GM12878 (cell line): ENCODE data around the gene HORMAD1. TPM values are rescaled to one million over a fixed set of nuclear protein-coding genes. Genes with fewer than 3 reads are reported as not detected.

Source experiments
- ATAC-seq: fragments of 200-7000 bp; cut with Tn5 transposase; 3 replicates; pipeline ENCODE4 v1.9.1; 2020; ENCODE audit warnings: mild to moderate bottlenecking, moderate library complexity
- BruUV-seq: library from RNA; stranded (reverse); fragments of 400-500 nt; replicated peaks from 2 replicates; lab custom pipeline; 2021; lab: Mats Ljungman, UMichigan
- CTCF ChIA-PET: fragments of 300-600 bp; sonication (Branson Sonifier 250); formaldehyde crosslinking; extraction: SDS; loops from one replicate; lab custom pipeline; 2021; ENCODE audit warnings: inconsistent platforms; lab: Yijun Ruan, JAX
- POLR2A ChIA-PET: fragments of 350-600 bp; formaldehyde crosslinking; extraction: SDS; loops from one replicate; lab custom pipeline; 2021; ENCODE audit warnings: inconsistent platforms; lab: Charles Lee
- RAD21 ChIA-PET: fragments of 300-600 bp; sonication (Branson Sonifier 250); formaldehyde crosslinking; loops from one replicate; lab custom pipeline; 2023; ENCODE audit warnings: antibody characterized with exemption; ENCODE audit not compliant: unreplicated experiment; lab: Charles Lee
- SMC1A ChIA-PET: fragments of 300-600 bp; sonication (Branson Sonifier 250); formaldehyde crosslinking; loops from one replicate; lab custom pipeline; 2023; ENCODE audit not compliant: unreplicated experiment, uncharacterized antibody; lab: Charles Lee
- DNase-seq: peaks from one replicate; pipeline ENCODE4 v3.0.0-alpha.2; 2011; ENCODE audit warnings: low read depth, low spot score
- FAIRE-seq: peaks from 3 replicates; lab custom pipeline; 2011; peaks lifted over from hg19 to GRCh38; lab: Jason Lieb, UNC
- H2AFZ ChIP-seq: 2 replicates; pipeline ENCODE4 v1.6.0; 2011; ENCODE audit warnings: low read depth, low read length, control low read depth; ENCODE audit not compliant: control insufficient read depth
- H3K27ac ChIP-seq: 2 replicates; pipeline ENCODE4 v1.5.1; 2011; ENCODE audit warnings: control low read depth; ENCODE audit not compliant: control insufficient read depth, insufficient read depth
- H3K27me3 ChIP-seq, 2 experiments: replicated peaks in 1 of 2; 2 replicates each; pipeline versions ENCODE4 v1.6.0 to v1.6.1; 2011; ENCODE audit warnings: low read length in 1 of 2; ENCODE audit not compliant: control insufficient read depth in 2 of 2, insufficient read depth in 2 of 2
- H3K36me3 ChIP-seq, 2 experiments: 2 replicates each; pipeline ENCODE4 v1.5.1; 2011; ENCODE audit warnings: low read length in 1 of 2; ENCODE audit not compliant: control insufficient read depth in 2 of 2, insufficient read depth in 2 of 2
- H3K4me1 ChIP-seq: 2 replicates; pipeline ENCODE4 v1.6.1; 2011; ENCODE audit warnings: mild to moderate bottlenecking, low read length, moderate library complexity, mixed read lengths; ENCODE audit not compliant: control insufficient read depth, insufficient read depth
- H3K4me2 ChIP-seq: 2 replicates; pipeline ENCODE4 v1.6.0; 2011; ENCODE audit warnings: control low read depth; ENCODE audit not compliant: control insufficient read depth, insufficient read depth
- H3K4me3 ChIP-seq: fragments of 200-600 bp; sonication (generic); 2 replicates; pipeline ENCODE4 v1.5.1; 2016
- H3K79me2 ChIP-seq: 2 replicates; pipeline ENCODE4 v1.6.0; 2011; ENCODE audit warnings: low read length; ENCODE audit not compliant: control insufficient read depth, insufficient read depth
- H3K9ac ChIP-seq: 2 replicates; pipeline ENCODE4 v1.8.0; 2011; ENCODE audit warnings: low read length, control low read depth, mixed read lengths; ENCODE audit not compliant: control insufficient read depth, insufficient read depth
- H3K9me3 ChIP-seq: replicated peaks from 3 replicates; pipeline ENCODE4 v1.5.1; 2011; ENCODE audit warnings: mild to moderate bottlenecking, low read length; ENCODE audit not compliant: control insufficient read depth, insufficient read depth
- H4K20me1 ChIP-seq: 2 replicates; pipeline ENCODE4 v1.6.0; 2011; ENCODE audit not compliant: control insufficient read depth, insufficient read depth
- PAX5 ChIP-seq: IDR thresholded peaks from 2 replicates; pipeline ENCODE4 v1.6.1; 2011; ENCODE audit warnings: low read depth, low read length, borderline replicate concordance
- ZBED1 ChIP-seq: IDR thresholded peaks from 2 replicates; pipeline ENCODE4 v1.6.1; 2016; ENCODE audit warnings: borderline replicate concordance
- WGBS: methylation state at CpG from one replicate; pipeline ENCODE4 v1.1.6; 2016; ENCODE audit warnings: low lambda C conversion rate; ENCODE audit not compliant: insufficient replicate concordance, insufficient coverage; ENCODE audit errors: missing lambda C conversion rate; 5-methylcytosine and 5-hydroxymethylcytosine counted together
- in situ Hi-C: fragments of 300-500 bp; cut with MboI; formaldehyde crosslinking; loops from 9 replicates; pipeline ENCODE4 v1.14.3; 2018; ENCODE audit warnings: mixed read lengths
- intact Hi-C: fragments of 100-400 bp; cut with micrococcal nuclease; formaldehyde crosslinking; loops from one replicate; pipeline ENCODE4 v1.14.2; 2022; ENCODE audit not compliant: unreplicated experiment
- polyA plus RNA-seq, 11 experiments: library from polyadenylated mRNA; depleted of rRNA in 4 of 11; unstranded in 6 of 11; stranded (reverse) in 5 of 11; fragments of >200 nt; fragmentation: Nextera tagmentation in 4 of 11; fragmentation: Illumina TruSeq in 1 of 11; extraction: Ambion mirVana in 4 of 11; extraction: Trizol in 1 of 11; gene quantifications; 1 replicate in 1 of 11; 2 replicates in 10 of 11; pipeline versions ENCODE4 v1.2.1 to v1.2.3, GENCODE V29; 2011 to 2016; ENCODE audit warnings: inconsistent platforms in 2 of 11, missing spikeins in 2 of 11, low read depth in 1 of 11
- total RNA-seq, 4 experiments: library from RNA; depleted of rRNA in 3 of 4; stranded (reverse); fragments of >200 nt in 3 of 4; fragmentation: Illumina TruSeq in 1 of 4; extraction: Trizol in 1 of 4; gene quantifications; 2 replicates each; pipeline versions ENCODE4 v1.2.1 to v1.2.3, GENCODE V29; 2013 to 2021
- TF ChIP-seq, protein P1 (sequence below): fragments of 450-650 bp; IDR thresholded peaks from 2 replicates; pipeline ENCODE4 v1.6.1; 2017; ENCODE audit warnings: mild to moderate bottlenecking, low read depth, inconsistent platforms; ENCODE audit not compliant: poor library complexity, severe bottlenecking

The HORMAD1 gene
- total and polyA plus RNA-seq, 10 of the 15 experiments (the other 5 are each of a cell fraction or from before 2014, with no cell fraction given) = 0.08 to 0.22 (median 0.20) TPM; not detected in 6

GRCh38 chr1:150720098-150720497, 597 bp downstream of the HORMAD1 start:
- ATAC-seq = no peak
- Histone ChIP-seq H3K4me3 (no peak overlapping the region), H3K4me2 (no peak overlapping the region), H3K27me3 (no peaks in the 10 kb centered on the region), H2AFZ (no peak overlapping the region), H3K36me3 (no peaks in the 10 kb centered on the region), H3K9ac (no peak overlapping the region), H3K27ac (no peak overlapping the region), H3K4me1 (no peaks in the 10 kb centered on the region), H4K20me1 (no peaks in the 10 kb centered on the region), H3K9me3 (no peaks in the 10 kb centered on the region; the same call in 2 of the 3 replicates), H3K79me2 (no peaks in the 10 kb centered on the region)
- intact Hi-C loops = no loop called here
- WGBS = 96% methylated on average over 20 of the region's 21 CpGs
- no peak for FAIRE-seq
- SMC1A ChIA-PET = no interaction called here
- CTCF ChIA-PET = interaction anchor here (0.6 to 1.2 kb wide), 3 partner anchors 93 to 277 kb away, joined by 3 read pairs; no protein-coding TSS in a partner anchor
- RAD21 ChIA-PET = no interaction called here
- no peak for DNase-seq
- BruUV-seq = no TSS peak
- POLR2A ChIA-PET = interaction anchor here (0.7 kb wide), 1 partner anchor 29 kb away, joined by 4 read pairs; no protein-coding TSS in a partner anchor
- TF ChIP-seq ZBED1 (no peak), PAX5 (no peak)
- TF ChIP-seq, protein P1, sequence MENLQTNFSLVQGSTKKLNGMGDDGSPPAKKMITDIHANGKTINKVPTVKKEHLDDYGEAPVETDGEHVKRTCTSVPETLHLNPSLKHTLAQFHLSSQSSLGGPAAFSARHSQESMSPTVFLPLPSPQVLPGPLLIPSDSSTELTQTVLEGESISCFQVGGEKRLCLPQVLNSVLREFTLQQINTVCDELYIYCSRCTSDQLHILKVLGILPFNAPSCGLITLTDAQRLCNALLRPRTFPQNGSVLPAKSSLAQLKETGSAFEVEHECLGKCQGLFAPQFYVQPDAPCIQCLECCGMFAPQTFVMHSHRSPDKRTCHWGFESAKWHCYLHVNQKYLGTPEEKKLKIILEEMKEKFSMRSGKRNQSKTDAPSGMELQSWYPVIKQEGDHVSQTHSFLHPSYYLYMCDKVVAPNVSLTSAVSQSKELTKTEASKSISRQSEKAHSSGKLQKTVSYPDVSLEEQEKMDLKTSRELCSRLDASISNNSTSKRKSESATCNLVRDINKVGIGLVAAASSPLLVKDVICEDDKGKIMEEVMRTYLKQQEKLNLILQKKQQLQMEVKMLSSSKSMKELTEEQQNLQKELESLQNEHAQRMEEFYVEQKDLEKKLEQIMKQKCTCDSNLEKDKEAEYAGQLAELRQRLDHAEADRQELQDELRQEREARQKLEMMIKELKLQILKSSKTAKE = no peak
- in situ Hi-C loops = no loop called here
